ENCODE results near the gene ABI1. TPM values are rescaled to one million over a fixed set of nuclear protein-coding genes. Genes with fewer than 3 reads are reported as not detected.
"Not testable (repeated sequence)": the region's sequence is repeated elsewhere in the genome, so short reads cannot be mapped to it uniquely, and the experiment has no call there.

ABI1 gene
- total and polyA plus RNA-seq, 8 donors = 13.0 to 30.0 (median 18.2) TPM

GRCh38 chr10:26798298-26798697, 62.5 kb downstream of the ABI1 start:
- intact Hi-C loops (cut with DNase I) = no loop called here
- DNase-seq (no peak), FAIRE-seq (no peak), ATAC-seq (no peak)
- TF ChIP-seq CTCF (IDR thresholded peaks at IDR 0.05) = no peak
- H3K36me3 ChIP-seq = no peaks in the 10 kb centered on the region
- no peaks in the 10 kb centered on the region for H3K9me3 ChIP-seq
- H3K27ac ChIP-seq = no peak overlapping the region
- 86 to 95% methylated on average over 5 of the region's 5 CpGs for WGBS, 2 donors
- no peak overlapping the region for H3K4me3 ChIP-seq
- H3K27me3 ChIP-seq = no peaks in the 10 kb centered on the region
- H3K4me1 ChIP-seq = peaks cover 0 to 10% (median 3%) of the 10 kb centered on the region in 3 donors

- intact Hi-C loops (cut with DNase I) = no loop called here
- no peak overlapping the region for H3K4me3 ChIP-seq
- WGBS, 2 donors = 97% methylated on average over 2 of the region's 2 CpGs
Observed at GRCh38 chr10:26797340-26797739, 63.4 kb downstream of the ABI1 start.

DNA sequence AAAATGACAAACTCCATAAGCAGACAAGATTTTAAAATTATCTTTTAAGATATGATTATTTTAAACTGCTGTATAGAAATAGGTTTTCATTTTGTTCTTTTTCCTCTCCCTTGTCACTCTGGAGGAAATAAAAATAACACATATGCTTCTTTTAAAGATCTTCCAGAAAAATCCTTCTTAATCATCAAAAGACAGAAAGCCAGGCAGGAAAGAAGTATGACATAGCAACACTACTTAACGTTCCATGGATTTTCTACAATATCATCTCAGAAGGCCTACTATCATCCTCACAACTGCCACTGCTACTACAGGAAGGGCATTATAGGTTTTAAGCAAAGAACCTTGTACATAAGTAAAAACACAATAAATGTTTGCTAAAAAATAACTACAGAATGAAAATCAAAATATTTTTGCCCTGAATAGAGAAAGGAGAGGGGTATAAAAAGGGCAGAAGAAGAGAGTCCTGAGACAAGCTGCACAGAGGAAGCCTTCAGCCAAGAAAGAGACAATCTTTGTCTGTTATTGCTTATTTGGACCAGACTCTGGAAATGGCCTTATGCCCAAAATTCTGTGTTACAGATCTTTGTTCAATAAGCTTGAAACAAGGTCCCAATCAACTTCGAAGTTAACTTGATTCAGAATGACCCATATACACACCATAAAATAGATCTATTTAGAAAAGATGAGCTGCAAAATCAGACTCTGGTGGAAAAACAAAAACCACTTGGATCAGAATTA, 67.8 kb downstream of the ABI1 start:
- Histone ChIP-seq H3K27me3 (no peaks in the 10 kb centered on the region), H3K4me1 (peaks cover 0 to 7% (median 0%) of the 10 kb centered on the region in 3 donors), H3K4me3 (no peak overlapping the region), H3K36me3 (no peaks in the 10 kb centered on the region), H3K9me3 (no peaks in the 10 kb centered on the region), H3K27ac (no peak overlapping the region)
- ATAC-seq (no peak), DNase-seq (no peak), FAIRE-seq (no peak)
- WGBS, 2 donors = 32 to 37% methylated on average over 2 of the region's 2 CpGs
- intact Hi-C loops (cut with DNase I) = no loop called here
- no peak for TF ChIP-seq CTCF (IDR thresholded peaks at IDR 0.05)

More at GRCh38 chr10:26797340-26797739, 63.4 kb downstream of the ABI1 start:
- no peaks in the 10 kb centered on the region for H3K36me3 ChIP-seq
- H3K27me3 ChIP-seq = no peaks in the 10 kb centered on the region
- no peak for FAIRE-seq
- DNase-seq = no peak
- H3K27ac ChIP-seq = no peak overlapping the region
- no peak for ATAC-seq
- TF ChIP-seq CTCF (IDR thresholded peaks at IDR 0.05) = no peak
- H3K4me1 ChIP-seq = peaks cover 0 to 7% (median 0%) of the 10 kb centered on the region in 3 donors
- H3K9me3 ChIP-seq = no peaks in the 10 kb centered on the region

DNA sequence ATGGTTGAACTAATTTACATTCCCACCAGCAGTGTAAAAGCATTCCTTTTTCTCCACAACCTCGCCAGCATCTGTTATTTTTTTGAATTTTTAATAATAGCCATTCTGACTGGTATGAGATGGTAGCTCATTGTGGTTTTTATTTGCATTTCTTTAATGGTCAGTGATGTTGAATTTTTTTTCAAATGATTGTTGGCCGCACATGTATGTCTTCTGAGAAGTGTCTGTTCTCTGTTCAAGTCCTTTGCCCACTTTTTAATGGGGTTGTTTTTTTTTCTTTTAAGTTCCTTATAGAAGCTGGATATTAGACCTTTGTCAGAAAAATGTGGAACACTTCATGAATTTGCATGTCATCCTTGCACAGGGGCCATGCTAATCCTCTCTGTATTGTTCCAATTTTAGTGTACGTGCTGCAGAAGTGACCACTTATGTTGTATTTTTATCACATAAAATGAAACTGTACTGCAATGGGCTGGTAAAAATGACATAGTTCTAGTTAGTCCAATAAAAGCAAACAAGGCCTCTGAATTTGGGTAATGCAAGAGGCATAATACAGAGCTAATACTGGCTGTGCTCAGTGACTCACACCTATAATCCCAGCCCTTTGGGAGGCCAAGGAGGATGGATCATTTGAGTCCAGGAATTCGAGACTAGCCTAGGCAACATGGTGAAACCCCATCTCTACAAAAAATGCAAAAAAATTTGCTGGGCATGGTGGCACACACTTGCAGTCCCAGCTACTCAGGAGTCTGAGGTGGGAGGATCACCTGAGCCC, 70.3 kb downstream of the ABI1 start:
- H3K4me1 ChIP-seq = peaks cover 0 to 7% (median 0%) of the 10 kb centered on the region in 3 donors
- intact Hi-C loops (cut with DNase I) = no loop called here
- no peaks in the 10 kb centered on the region for H3K27me3 ChIP-seq
- 96 to 97% methylated on average over 4 of the region's 4 CpGs for WGBS, 2 donors
- H3K4me3 ChIP-seq = no peak overlapping the region
- FAIRE-seq (no peak), ATAC-seq (no peak), DNase-seq (no peak)
- no peak overlapping the region for H3K27ac ChIP-seq
- no peaks in the 10 kb centered on the region for H3K36me3 ChIP-seq
- H3K9me3 ChIP-seq = no peaks in the 10 kb centered on the region
- TF ChIP-seq CTCF (IDR thresholded peaks at IDR 0.05) = no peak

GRCh38 chr10:26789779-26790178, 71.0 kb downstream of the ABI1 start:
- WGBS, 2 donors = 97 to 99% methylated on average over 2 of the region's 2 CpGs
- H3K9me3 ChIP-seq; H3K4me3 ChIP-seq; H3K27ac ChIP-seq; ATAC-seq; H3K4me1 ChIP-seq; FAIRE-seq; intact Hi-C loops (cut with DNase I); H3K27me3 ChIP-seq; DNase-seq; H3K36me3 ChIP-seq: not testable (repeated sequence)

All from pancreas (tissue), 10 donors.